Measurements from ENCODE around the gene PURB. TPM values are rescaled to one million over a fixed set of nuclear protein-coding genes. Genes with fewer than 3 reads are reported as not detected.

Gene PURB
- total and polyA plus RNA-seq, 10 of the 15 experiments (the other 5 are each of a cell fraction or from before 2014, with no cell fraction given), result 0.77 to 18.6 (median 8.9) TPM

- Histone ChIP-seq H3K27me3 (replicated peaks in 1 of 2; ENCODE audit: control insufficient read depth in 2 of 2, insufficient read depth in 2 of 2, low read length in 1 of 2) (no peaks in the 10 kb centered on the region), H3K36me3 (ENCODE audit: control insufficient read depth in 2 of 2, insufficient read depth in 2 of 2, low read length in 1 of 2) (no peaks in the 10 kb centered on the region), H3K4me2 (ENCODE audit: control insufficient read depth, insufficient read depth) (no peak overlapping the region), H3K4me3 (no peak overlapping the region), H3K27ac (ENCODE audit: control insufficient read depth, insufficient read depth) (no peak overlapping the region), H3K9ac (ENCODE audit: control insufficient read depth, insufficient read depth, low read length) (no peak overlapping the region), H4K20me1 (ENCODE audit: control insufficient read depth, insufficient read depth) (no peaks in the 10 kb centered on the region), H3K79me2 (ENCODE audit: control insufficient read depth, insufficient read depth, low read length) (peaks cover 26% of the 10 kb centered on the region), H2AFZ (ENCODE audit: control insufficient read depth, low read depth, low read length) (no peak overlapping the region), H3K4me1 (ENCODE audit: control insufficient read depth, insufficient read depth, low read length) (no peaks in the 10 kb centered on the region; the same call in 1 of the 2 replicates), H3K9me3 (replicated peaks; ENCODE audit: control insufficient read depth, insufficient read depth, low read length) (no peaks in the 10 kb centered on the region)
- in situ Hi-C loops (cut with MboI) (no loop called here), intact Hi-C loops (cut with micrococcal nuclease; ENCODE audit: unreplicated experiment) (loop anchor here (2.0 to 5.0 kb wide), 3 partner anchors 35 to 262 kb away; partner anchors contain the start of genes PURB and TBRG4)
- POLR2A ChIA-PET, result interaction anchor here (0.6 to 3.7 kb wide), 5 partner anchors 32 to 233 kb away, joined by 3 to 18 read pairs (median 8); partner anchors contain the start of gene PURB
- no peak for ATAC-seq
- RAD21 ChIA-PET (ENCODE audit: unreplicated experiment), result interaction anchor here (1.2 to 4.0 kb wide), 7 partner anchors 31 to 286 kb away, joined by 3 to 24 read pairs (median 6); partner anchors contain the start of genes DDX56 and TBRG4
- TF ChIP-seq GABPA (IDR thresholded peaks at IDR 0.05; ENCODE audit: low read depth) (no peak), RFX5 (IDR thresholded peaks at IDR 0.05; ENCODE audit: low read depth, low read length) (no peak), RAD21 (IDR thresholded peaks at IDR 0.05; ENCODE audit: insufficient read depth, low read depth, low read length) (no peak), HDAC2 (IDR thresholded peaks at IDR 0.05) (no peak), RELA (IDR thresholded peaks at IDR 0.05; ENCODE audit: borderline replicate concordance, partially characterized antibody) (no peak)
- no peak for FAIRE-seq
- WGBS (ENCODE audit: insufficient coverage, insufficient replicate concordance, low lambda C conversion rate, missing lambda C conversion rate), result 90% methylated on average over 5 of the region's 5 CpGs
- BruUV-seq (replicated peaks), result no TSS peak
- SMC1A ChIA-PET (ENCODE audit: uncharacterized antibody, unreplicated experiment), result interaction anchor here (1.0 to 8.0 kb wide), 12 partner anchors 8 to 288 kb away, joined by 3 to 46 read pairs (median 5); partner anchors contain the start of genes DDX56, OGDH and TMED4
- no peak for DNase-seq (ENCODE audit: low read depth, low spot score)
- CTCF ChIA-PET, result interaction anchor here (0.6 to 4.8 kb wide), 14 partner anchors 8 to 370 kb away, joined by 3 to 41 read pairs (median 3); no protein-coding TSS in a partner anchor
These were observed 35.3 kb downstream of the PURB start for GRCh38 chr7:44849885-44850544.
